Measurements from ENCODE around the gene RSPH6A.

The RSPH6A gene

DNA sequence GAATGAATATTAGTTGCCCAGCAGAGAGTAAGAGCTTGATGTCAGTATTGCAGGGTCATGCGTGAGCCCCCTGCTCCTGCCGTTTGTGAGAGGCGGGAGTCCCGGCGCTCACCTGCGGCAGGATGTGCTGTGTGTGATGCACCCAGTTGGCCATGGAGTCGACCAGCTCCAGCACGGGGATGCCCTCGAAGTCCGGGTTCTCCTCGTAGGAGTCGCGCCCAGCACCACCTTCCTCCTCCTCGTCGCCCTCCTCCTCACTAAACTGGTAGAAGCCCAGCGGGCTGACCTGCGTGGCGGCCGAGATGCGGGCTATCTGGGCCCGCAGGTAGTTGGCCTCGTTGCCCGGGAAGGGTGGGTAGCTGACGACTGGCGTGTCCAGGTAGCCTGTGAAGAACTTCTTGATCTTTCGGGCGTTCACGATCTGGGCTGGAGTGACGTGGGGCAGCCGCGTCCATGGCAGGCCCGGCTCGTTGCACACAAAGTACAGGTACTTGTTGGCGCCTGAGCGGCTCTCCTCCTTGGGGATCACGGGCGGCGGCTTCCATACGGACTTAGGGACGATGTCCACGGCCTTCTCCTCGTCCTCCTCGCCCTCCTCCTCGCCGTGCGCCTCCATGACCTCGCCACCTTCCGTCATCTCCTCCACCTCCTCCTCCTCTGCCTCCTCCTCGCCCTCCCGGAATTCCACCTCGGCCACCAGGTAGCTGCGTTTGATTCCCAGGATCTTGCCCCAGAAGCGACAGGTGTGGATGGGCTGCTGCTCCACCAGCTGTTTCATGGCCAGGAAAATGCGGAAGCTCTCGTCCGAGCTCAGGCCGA, 10.8 kb downstream of the RSPH6A start:
- peak; percentile 94 for TF ChIP-seq SCRT2 (tag by site-specific recombination; IDR thresholded peaks at IDR 0.05)
- peak; percentile 70; the same call in 1 of the 2 replicates for TF ChIP-seq SCRT1 (tag by site-specific recombination; IDR thresholded peaks at IDR 0.05; ENCODE audit: borderline replicate concordance)
- no peak for TF ChIP-seq BCL11A (tag by site-specific recombination; IDR thresholded peaks at IDR 0.05; ENCODE audit: low read depth)
- Histone ChIP-seq H3K4me3 (ENCODE audit: low read depth, low read length) (no peak overlapping the region), H3K4me1 (ENCODE audit: control insufficient read depth, insufficient read depth, low read length) (peaks cover under 1% of the 10 kb centered on the region; the same call in 1 of the 2 replicates), H3K27ac (ENCODE audit: extremely low read depth, low read depth, low read length) (no peak overlapping the region), H3K9me3 (ENCODE audit: control insufficient read depth, insufficient read depth, low read depth, low read length) (no peaks in the 10 kb centered on the region), H3K36me3 (ENCODE audit: control insufficient read depth in 2 of 2, insufficient read depth in 1 of 2, low read length in 2 of 2) (no peaks in the 10 kb centered on the region)
- ChIA-PET CTCF (interaction anchor here (0.6 to 8.7 kb wide), 6 partner anchors 10 to 408 kb away, joined by 3 to 80 read pairs (median 4); partner anchors contain the start of gene SIX5), POLR2A (interaction anchor here (0.5 to 1.1 kb wide), 2 partner anchors 22 to 35 kb away, joined by 3 to 4 read pairs; partner anchors contain the start of genes DMPK and SIX5)

GRCh38 chr19:45801603-45802175, 13.4 kb downstream of the RSPH6A start:
- ChIA-PET CTCF (interaction anchor here (0.6 to 8.7 kb wide), 6 partner anchors 9 to 347 kb away, joined by 3 to 80 read pairs (median 4); partner anchors contain the start of gene SIX5), POLR2A (interaction anchor here (1.7 kb wide), 1 partner anchor 9 kb away, joined by 4 read pairs; no protein-coding TSS in a partner anchor)
- no peak overlapping the region for H3K4me3 ChIP-seq (ENCODE audit: low read depth, low read length)
- TF ChIP-seq ZNF544 (tag by site-specific recombination; IDR thresholded peaks at IDR 0.05) (peak; percentile 56; the same call in 1 of the 2 replicates), KLF1 (tag by site-specific recombination; IDR thresholded peaks at IDR 0.05) (peak; percentile 50; the same call in 1 of the 2 replicates), ZFP3 (tag by site-specific recombination; IDR thresholded peaks at IDR 0.05; ENCODE audit: low read depth) (no peak), ZNF555 (tag by site-specific recombination; conservative IDR thresholded peaks at IDR 0.05) (no peak), YY2 (tag by site-specific recombination; IDR thresholded peaks at IDR 0.05) (peak; percentile 44), ZNF692 (tag by site-specific recombination; IDR thresholded peaks at IDR 0.05) (no peak), ZBTB26 (tag by site-specific recombination; optimal IDR thresholded peaks at IDR 0.05) (no peak), ZNF792 (tag by site-specific recombination; IDR thresholded peaks at IDR 0.05) (no peak), ZNF112 (tag by site-specific recombination; IDR thresholded peaks at IDR 0.05) (peak; percentile 45; the same call in 1 of the 2 replicates)
- TF ChIP-seq, protein P1, sequence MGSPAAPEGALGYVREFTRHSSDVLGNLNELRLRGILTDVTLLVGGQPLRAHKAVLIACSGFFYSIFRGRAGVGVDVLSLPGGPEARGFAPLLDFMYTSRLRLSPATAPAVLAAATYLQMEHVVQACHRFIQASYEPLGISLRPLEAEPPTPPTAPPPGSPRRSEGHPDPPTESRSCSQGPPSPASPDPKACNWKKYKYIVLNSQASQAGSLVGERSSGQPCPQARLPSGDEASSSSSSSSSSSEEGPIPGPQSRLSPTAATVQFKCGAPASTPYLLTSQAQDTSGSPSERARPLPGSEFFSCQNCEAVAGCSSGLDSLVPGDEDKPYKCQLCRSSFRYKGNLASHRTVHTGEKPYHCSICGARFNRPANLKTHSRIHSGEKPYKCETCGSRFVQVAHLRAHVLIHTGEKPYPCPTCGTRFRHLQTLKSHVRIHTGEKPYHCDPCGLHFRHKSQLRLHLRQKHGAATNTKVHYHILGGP (tag by site-specific recombination; IDR thresholded peaks at IDR 0.05) = no peak
- TF ChIP-seq, protein P2, sequence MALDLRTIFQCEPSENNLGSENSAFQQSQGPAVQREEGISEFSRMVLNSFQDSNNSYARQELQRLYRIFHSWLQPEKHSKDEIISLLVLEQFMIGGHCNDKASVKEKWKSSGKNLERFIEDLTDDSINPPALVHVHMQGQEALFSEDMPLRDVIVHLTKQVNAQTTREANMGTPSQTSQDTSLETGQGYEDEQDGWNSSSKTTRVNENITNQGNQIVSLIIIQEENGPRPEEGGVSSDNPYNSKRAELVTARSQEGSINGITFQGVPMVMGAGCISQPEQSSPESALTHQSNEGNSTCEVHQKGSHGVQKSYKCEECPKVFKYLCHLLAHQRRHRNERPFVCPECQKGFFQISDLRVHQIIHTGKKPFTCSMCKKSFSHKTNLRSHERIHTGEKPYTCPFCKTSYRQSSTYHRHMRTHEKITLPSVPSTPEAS (tag by site-specific recombination; IDR thresholded peaks at IDR 0.05) = peak; percentile 69
- no peaks in the 10 kb centered on the region for H3K9me3 ChIP-seq (ENCODE audit: control insufficient read depth, insufficient read depth, low read depth, low read length)
- H3K4me1 ChIP-seq (ENCODE audit: control insufficient read depth, insufficient read depth, low read length) = peaks cover 2% of the 10 kb centered on the region; the same call in 1 of the 2 replicates
- H3K27ac ChIP-seq (ENCODE audit: extremely low read depth, low read depth, low read length) = no peak overlapping the region
- H3K36me3 ChIP-seq (ENCODE audit: control insufficient read depth in 2 of 2, insufficient read depth in 1 of 2, low read length in 2 of 2) = no peaks in the 10 kb centered on the region

Data from HEK293 (cell line).